Measurements from ENCODE around the gene ETS2.

Gene ETS2

GRCh38 chr21:38863291-38863690 is 57.6 kb downstream of the ETS2 start:
- TF ChIP-seq EGR1 (IDR thresholded peaks at IDR 0.05) = no peak
- no peak for TF ChIP-seq TAF1 (IDR thresholded peaks at IDR 0.05; ENCODE audit: low read depth)
- TF ChIP-seq CEBPB (IDR thresholded peaks at IDR 0.05) = no peak
- TF ChIP-seq RAD21 (IDR thresholded peaks at IDR 0.05; ENCODE audit: low read depth) = no peak
- no peak for TF ChIP-seq ZBTB7A (IDR thresholded peaks at IDR 0.05; ENCODE audit: low read depth)
- no peak for TF ChIP-seq TCF12 (IDR thresholded peaks at IDR 0.05; ENCODE audit: low read depth)
- no peak for TF ChIP-seq FOXM1 (IDR thresholded peaks at IDR 0.05; ENCODE audit: borderline replicate concordance, low read depth)
- no peak for TF ChIP-seq EP300 (IDR thresholded peaks at IDR 0.05; ENCODE audit: borderline replicate concordance)
- no peak for TF ChIP-seq REST (IDR thresholded peaks at IDR 0.05; ENCODE audit: low read depth)
- TF ChIP-seq USF1 (IDR thresholded peaks at IDR 0.05) = no peak
- TF ChIP-seq CREB1 (IDR thresholded peaks at IDR 0.05; ENCODE audit: low read depth) = no peak
- no peak for TF ChIP-seq MAX (IDR thresholded peaks at IDR 0.05)

- TF ChIP-seq RAD21 (IDR thresholded peaks at IDR 0.05; ENCODE audit: low read depth) (no peak), YY1 (IDR thresholded peaks at IDR 0.05; ENCODE audit: low read depth) (no peak), USF1 (IDR thresholded peaks at IDR 0.05) (no peak), REST (IDR thresholded peaks at IDR 0.05; ENCODE audit: low read depth) (no peak), CREB1 (IDR thresholded peaks at IDR 0.05; ENCODE audit: low read depth) (no peak), NFIC (IDR thresholded peaks at IDR 0.05) (no peak), EP300 (IDR thresholded peaks at IDR 0.05; ENCODE audit: borderline replicate concordance) (no peak), FOXM1 (IDR thresholded peaks at IDR 0.05; ENCODE audit: borderline replicate concordance, low read depth) (no peak)
Observed at GRCh38 chr21:38863843-38864363, 58.2 kb downstream of the ETS2 start.

GRCh38 chr21:38864964-38865363 is 59.2 kb downstream of the ETS2 start:
- no peak for TF ChIP-seq NFIC (IDR thresholded peaks at IDR 0.05)

- TF ChIP-seq USF1 (IDR thresholded peaks at IDR 0.05) = no peak
- TF ChIP-seq REST (IDR thresholded peaks at IDR 0.05; ENCODE audit: low read depth) = no peak
- no peak for TF ChIP-seq EP300 (IDR thresholded peaks at IDR 0.05; ENCODE audit: borderline replicate concordance)
- no peak for TF ChIP-seq RAD21 (IDR thresholded peaks at IDR 0.05; ENCODE audit: low read depth)
- no peak for TF ChIP-seq EGR1 (IDR thresholded peaks at IDR 0.05)
- no peak for TF ChIP-seq TEAD4 (IDR thresholded peaks at IDR 0.05)
- TF ChIP-seq TAF1 (IDR thresholded peaks at IDR 0.05; ENCODE audit: low read depth) = no peak
- no peak for TF ChIP-seq MAX (IDR thresholded peaks at IDR 0.05)
- TF ChIP-seq ZBTB7A (IDR thresholded peaks at IDR 0.05; ENCODE audit: low read depth) = no peak
Observed at GRCh38 chr21:38869196-38869595, 63.5 kb downstream of the ETS2 start.

- no peak for TF ChIP-seq MAX (IDR thresholded peaks at IDR 0.05)
- no peak for TF ChIP-seq TEAD4 (IDR thresholded peaks at IDR 0.05)
- no peak for TF ChIP-seq TAF1 (IDR thresholded peaks at IDR 0.05; ENCODE audit: low read depth)
- TF ChIP-seq EGR1 (IDR thresholded peaks at IDR 0.05) = no peak
- TF ChIP-seq CEBPB (IDR thresholded peaks at IDR 0.05) = no peak
- TF ChIP-seq FOXM1 (IDR thresholded peaks at IDR 0.05; ENCODE audit: borderline replicate concordance, low read depth) = no peak
- TF ChIP-seq REST (IDR thresholded peaks at IDR 0.05; ENCODE audit: low read depth) = no peak
- TF ChIP-seq CREB1 (IDR thresholded peaks at IDR 0.05; ENCODE audit: low read depth) = no peak
Observed at GRCh38 chr21:38869946-38870345, 64.2 kb downstream of the ETS2 start.

Measured in Ishikawa (cell line).